PFSK-1 (cell line): Measurements from ENCODE around the gene WDR82.

Experiments
- POLR2AphosphoS5 ChIP-seq: IDR thresholded peaks from 2 replicates; pipeline ENCODE4 v1.6.1; 2012; ENCODE audit warnings: low read depth, mild to moderate bottlenecking, control low read depth, low read length, moderate library complexity
- SIN3A ChIP-seq: IDR thresholded peaks from 2 replicates; pipeline ENCODE4 v1.6.1; 2012; ENCODE audit warnings: mild to moderate bottlenecking, low read length, moderate library complexity, borderline replicate concordance; ENCODE audit not compliant: insufficient read depth
- TAF1 ChIP-seq: IDR thresholded peaks from 2 replicates; pipeline ENCODE4 v1.6.1; 2012; ENCODE audit warnings: low read length, control low read depth, borderline replicate concordance; ENCODE audit not compliant: insufficient read depth
- TF ChIP-seq, protein P1 (sequence below), 2 experiments: IDR thresholded peaks; 2 replicates each; pipeline versions ENCODE4 v1.6.1 to v1.8.0; 2011 to 2012; ENCODE audit warnings: low read depth in 2 of 2, low read length in 2 of 2, control low read depth in 1 of 2, inconsistent platforms in 1 of 2, mild to moderate bottlenecking in 1 of 2, moderate library complexity in 1 of 2; ENCODE audit not compliant: insufficient read depth in 1 of 2

DNA sequence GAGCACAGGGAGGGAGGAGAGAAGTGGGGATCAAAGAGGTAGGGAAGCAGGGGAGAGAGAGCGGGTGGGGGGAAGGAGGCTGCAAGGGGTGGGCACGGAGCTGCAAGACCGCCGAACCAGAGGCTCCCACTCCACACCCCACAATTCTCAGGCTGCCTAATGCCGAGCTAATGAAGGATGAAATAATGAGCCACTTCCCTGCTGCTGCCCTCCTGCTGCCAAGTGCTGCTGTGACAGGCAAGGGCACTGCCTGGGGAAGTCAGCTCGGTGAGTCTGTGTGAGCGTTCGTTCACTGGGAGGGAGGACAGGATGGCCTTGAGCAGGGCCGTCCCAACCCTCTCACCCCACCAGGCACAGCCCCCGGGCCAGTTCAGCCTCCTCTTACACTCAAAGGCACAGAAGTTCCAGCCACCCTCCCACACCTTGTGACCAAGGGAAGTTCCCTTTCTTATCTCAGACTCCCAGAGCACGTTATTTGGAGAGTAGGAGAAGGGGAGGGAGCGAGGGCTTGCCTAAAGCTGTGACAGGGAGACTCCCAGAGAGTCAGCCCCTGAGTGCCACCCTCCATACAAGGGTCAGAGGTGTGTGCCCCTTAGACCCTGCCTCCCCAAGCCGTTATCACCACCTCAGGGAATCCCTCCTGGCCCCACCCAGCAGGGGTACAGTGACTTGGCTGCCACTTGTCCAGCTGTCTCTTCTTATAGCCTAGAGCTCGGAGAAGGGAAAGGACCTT lies 21.6 kb upstream of the WDR82 start:
- TF ChIP-seq POLR2AphosphoS5 = no peak
- TF ChIP-seq, protein P1, sequence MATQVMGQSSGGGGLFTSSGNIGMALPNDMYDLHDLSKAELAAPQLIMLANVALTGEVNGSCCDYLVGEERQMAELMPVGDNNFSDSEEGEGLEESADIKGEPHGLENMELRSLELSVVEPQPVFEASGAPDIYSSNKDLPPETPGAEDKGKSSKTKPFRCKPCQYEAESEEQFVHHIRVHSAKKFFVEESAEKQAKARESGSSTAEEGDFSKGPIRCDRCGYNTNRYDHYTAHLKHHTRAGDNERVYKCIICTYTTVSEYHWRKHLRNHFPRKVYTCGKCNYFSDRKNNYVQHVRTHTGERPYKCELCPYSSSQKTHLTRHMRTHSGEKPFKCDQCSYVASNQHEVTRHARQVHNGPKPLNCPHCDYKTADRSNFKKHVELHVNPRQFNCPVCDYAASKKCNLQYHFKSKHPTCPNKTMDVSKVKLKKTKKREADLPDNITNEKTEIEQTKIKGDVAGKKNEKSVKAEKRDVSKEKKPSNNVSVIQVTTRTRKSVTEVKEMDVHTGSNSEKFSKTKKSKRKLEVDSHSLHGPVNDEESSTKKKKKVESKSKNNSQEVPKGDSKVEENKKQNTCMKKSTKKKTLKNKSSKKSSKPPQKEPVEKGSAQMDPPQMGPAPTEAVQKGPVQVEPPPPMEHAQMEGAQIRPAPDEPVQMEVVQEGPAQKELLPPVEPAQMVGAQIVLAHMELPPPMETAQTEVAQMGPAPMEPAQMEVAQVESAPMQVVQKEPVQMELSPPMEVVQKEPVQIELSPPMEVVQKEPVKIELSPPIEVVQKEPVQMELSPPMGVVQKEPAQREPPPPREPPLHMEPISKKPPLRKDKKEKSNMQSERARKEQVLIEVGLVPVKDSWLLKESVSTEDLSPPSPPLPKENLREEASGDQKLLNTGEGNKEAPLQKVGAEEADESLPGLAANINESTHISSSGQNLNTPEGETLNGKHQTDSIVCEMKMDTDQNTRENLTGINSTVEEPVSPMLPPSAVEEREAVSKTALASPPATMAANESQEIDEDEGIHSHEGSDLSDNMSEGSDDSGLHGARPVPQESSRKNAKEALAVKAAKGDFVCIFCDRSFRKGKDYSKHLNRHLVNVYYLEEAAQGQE (IDR thresholded peaks at IDR 0.05; ENCODE audit: insufficient read depth in 1 of 2, low read depth in 2 of 2, low read length in 2 of 2) = no peak
- TF ChIP-seq SIN3A = no peak
- TF ChIP-seq TAF1 = no peak
